Forelimb muscle (tissue), 1 donor: ENCODE data around the gene GLIS1. TPM values are rescaled to one million over a fixed set of nuclear protein-coding genes. Genes with fewer than 3 reads are reported as not detected.

Experiments used
- DNase-seq: peaks from one replicate; pipeline ENCODE4 v3.0.0-alpha.2; 2013; ENCODE audit warnings: low read depth
- polyA plus RNA-seq: library from polyadenylated mRNA; unstranded; fragments of 120-200 nt; gene quantifications from one replicate; pipeline ENCODE4 v1.2.1, GENCODE V29; 2013; ENCODE audit not compliant: insufficient read length

GLIS1 gene
- polyA plus RNA-seq, 1 donor, result 0.06 TPM

GRCh38 chr1:53535226-53535625 lies 203.7 kb downstream of the GLIS1 start:
- no peak for DNase-seq

DNA sequence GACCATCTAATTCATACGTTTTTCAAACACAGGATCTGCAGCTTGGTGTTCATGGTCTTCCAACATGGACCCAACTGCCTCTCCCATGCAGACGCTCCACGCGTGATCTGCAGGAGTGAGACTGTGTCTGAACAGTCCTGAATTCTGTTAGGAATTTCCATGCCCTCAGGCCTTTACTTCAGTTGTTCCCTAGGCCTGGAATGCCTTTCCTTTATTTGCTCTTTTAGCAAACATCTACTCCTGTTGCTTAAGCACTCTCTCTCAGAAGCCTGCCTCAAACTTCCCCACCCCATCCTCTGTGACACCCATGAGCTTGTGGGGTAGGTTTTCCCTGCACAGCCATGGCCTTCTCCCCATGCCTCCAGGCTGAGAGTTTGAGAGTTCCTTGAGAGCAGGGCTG lies 206.1 kb downstream of the GLIS1 start:
- no peak for DNase-seq

DNA sequence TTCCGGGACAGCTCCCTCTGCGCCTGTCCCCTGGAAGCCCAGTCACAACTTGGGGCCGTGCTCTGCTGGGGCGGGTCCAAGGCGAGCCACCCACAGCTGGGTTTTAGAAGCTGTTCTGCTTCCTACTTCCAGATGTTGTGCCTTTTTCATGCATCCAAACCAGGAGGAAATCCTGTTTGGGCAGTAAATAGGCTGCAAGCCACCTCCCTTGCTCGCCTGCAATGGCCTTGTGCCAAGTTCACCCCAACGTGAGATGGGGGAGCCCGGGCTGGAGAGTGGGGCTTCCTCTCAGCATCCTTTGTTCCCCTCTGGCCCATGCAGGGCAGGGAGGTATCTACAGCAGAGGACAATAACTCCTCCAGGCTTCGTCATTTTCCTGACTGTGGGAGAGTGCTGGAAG lies 206.6 kb downstream of the GLIS1 start:
- DNase-seq, result no peak

DNA sequence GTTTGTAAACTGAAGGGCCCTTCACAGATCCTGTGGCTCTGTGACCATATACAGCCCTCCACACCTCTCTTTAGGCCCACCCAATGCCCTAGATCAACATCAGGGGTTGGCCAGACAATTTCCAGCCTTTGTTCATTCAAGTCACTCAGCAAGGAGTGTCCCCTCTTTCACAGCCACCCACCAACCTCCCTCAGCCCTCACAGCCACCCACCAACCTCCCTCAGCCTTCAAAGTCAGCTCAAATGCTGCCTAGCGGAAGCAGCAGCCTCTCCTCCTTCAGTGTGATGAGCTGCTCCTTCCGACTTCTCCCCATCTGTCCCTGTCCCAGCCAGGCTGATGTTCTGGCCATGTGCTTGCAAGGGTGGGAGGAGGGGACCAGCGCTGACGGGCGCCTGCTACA lies 208.4 kb downstream of the GLIS1 start:
- no peak for DNase-seq

DNA sequence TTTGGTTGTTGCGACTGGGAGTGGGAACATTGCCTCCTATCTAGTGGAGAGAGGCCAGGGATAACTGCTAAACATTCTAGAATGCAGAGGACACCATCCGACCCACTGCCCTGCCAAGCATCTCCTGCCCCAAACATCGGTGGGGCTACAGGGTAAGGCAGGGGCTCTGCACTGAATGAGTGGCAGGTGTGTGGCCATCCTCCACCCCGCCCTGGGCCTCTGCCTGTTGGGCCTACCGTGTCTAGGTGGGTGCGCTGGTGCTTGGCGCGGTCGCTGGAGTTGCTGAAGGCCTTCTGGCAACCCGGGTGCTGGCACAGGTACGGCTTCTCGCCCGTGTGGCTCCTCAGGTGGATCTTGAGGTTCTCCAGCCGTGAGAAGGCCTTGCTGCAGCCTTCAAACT lies 209.4 kb downstream of the GLIS1 start:
- no peak for DNase-seq

- DNase-seq, result no peak
Measured at GRCh38 chr1:53527368-53527767, 211.6 kb downstream of the GLIS1 start.

DNA sequence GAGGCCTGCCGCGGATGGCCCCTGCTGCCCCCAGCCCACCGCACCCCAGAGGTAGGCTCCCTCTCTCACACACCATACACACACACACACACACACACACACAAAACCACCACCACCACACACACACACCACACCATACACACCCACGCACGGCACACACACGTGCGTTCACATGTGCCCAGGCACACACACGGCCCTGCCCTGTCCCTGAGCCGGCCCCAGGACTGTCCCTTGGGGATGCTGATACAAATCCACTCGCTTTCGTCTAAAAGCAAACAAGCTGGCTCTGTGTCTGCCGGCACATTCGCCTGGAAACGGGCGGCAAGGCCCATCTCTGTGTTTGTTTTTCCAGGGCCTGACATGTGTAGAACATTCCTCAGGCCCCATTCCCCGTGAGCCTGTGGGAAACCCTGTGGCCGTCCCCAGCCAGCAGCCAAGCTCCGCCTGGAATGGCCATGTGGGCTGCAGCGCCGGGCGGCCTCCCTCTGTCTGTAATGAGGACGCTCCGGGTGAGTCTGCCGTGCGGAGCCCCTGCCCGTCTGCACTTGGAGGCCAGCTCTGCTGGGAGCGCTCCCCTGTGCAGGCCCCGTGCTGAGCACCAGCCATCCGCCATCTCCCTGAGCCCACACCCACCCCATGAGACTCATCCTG lies 212.4 kb downstream of the GLIS1 start:
- no peak for DNase-seq

DNA sequence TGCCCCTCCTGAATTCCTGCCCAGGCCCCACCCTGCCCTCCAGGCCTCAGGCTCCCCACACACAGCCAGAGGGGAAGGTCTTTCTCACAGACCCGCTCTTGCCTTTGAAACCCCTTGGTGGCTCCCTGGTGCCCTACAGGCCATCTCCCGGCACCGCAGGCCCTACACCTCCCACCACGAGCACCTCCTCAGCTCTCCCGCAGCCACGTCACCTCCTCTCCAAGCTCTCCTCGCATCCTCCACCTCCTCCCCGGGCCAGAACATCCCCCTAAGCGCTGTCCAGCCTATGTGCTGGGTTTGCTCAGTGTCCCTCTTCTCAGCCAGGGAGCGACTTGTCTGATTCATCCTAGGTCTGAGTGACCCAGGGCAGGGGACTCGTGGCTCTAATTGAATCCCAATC lies 213.4 kb downstream of the GLIS1 start:
- no peak for DNase-seq

DNA sequence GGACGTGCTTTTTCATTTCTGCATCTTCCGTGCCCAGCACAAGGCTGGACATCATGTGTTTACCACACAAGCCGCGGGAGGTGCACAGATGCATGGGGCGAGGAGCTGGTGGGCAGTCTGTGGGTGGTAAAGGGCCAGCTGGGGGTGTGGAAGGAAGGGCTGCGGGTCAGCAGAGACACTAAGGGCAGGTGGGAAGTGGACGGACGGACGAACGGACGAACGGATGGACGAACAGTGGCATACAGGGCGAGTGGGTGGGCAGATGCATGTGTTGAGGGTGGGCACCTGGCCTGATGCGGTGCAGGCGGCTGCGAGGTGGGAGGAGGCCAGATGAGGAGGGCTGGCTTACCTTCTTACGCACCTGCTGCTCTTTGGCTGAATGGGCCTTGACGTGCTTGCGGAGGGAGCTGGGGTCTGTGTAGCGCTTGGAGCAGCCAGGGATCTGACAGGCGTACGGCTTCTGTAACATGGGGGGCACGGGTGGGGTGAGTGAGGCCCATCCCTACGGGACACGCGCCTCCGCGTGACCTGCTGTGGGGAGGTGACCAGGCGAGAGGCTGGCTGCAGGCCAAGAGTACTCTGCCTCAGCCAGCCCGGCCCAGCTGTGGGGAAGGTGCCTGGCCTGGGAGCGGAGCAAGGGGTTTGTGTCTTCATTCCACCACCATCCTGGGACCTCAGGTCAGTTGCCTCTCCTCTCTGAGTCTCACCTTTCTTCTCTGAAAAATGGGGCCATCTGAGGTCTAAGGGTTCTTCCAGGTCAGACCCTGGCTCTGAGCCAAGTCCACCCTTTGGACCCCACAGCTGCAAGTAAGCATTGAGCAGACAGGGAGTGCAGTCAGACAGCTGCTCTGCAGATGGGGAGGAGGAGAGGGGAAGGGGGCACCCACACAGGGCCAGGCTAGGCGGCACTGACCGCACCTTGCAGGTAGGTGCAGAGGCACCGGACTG lies 214.3 kb downstream of the GLIS1 start:
- DNase-seq, result no peak

- DNase-seq, result no peak
Measured at GRCh38 chr1:53521924-53522552, 216.9 kb downstream of the GLIS1 start.

GRCh38 chr1:53520481-53520880 lies 218.5 kb downstream of the GLIS1 start:
- DNase-seq, result no peak

DNA sequence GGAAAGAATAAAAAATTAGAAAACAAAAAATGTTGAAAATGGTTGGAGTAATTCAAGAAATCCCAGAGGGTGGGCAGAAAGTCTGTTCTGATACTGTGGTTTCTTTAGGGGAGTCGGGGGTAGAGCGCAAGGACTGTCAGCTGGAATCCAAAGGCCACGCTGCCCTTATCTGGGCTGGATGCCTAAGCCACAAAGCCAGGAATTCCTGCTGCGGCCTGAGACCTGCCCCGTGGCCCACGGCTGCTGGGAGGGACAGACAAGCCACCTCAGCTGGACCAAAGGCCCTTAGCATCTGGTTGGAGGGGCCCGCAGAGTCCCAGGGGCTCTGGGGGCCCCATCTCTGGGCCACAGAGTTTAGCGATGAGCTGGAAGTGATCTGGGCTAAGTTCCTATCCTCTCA lies 219.5 kb downstream of the GLIS1 start:
- DNase-seq, result no peak

DNA sequence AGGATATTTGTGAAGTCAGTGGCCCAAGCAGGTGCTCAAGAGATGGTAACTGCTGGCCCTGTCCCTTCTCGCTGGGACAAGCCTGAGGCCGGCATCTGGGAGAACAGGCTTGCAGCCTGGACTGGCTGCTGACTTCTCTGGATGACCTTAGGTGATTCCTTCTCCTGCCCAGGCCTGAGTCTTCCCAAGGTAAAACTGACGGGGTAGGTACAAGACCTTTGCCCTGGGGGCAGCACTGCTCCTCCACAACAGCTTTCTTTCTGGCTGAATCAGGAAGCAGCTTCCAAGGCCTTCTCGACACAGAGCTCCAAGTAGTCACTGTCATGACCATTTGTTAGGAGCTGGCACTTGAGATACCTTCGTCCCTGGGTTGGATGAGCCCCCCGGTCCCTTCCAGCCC lies 220.2 kb downstream of the GLIS1 start:
- DNase-seq, result no peak

- DNase-seq, result no peak
Measured at GRCh38 chr1:53517821-53518352, 221.1 kb downstream of the GLIS1 start.

DNA sequence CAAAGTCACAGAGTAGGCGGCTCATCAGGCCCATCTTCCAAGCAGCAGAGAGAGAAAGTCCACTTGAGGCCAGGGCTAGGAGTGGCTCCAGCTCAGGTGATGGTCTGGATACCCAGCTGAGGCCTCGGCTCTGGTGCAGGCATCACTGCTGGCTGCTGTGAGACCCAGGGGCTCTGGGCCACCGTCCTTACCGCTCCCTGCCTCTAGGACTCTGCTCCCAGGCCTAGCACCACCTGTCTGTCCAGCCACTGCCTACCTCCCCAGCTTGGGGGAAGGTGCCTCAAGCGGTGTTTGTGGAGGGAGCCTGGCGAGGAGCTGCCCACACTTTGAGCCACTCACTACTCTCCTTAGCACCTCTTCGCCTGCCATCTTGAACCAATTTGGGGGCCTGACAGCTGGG lies 221.9 kb downstream of the GLIS1 start:
- no peak for DNase-seq

- DNase-seq, result no peak
Measured at GRCh38 chr1:53516181-53516580, 222.8 kb downstream of the GLIS1 start.

- no peak for DNase-seq
Measured at GRCh38 chr1:53514436-53514835, 224.5 kb downstream of the GLIS1 start.

DNA sequence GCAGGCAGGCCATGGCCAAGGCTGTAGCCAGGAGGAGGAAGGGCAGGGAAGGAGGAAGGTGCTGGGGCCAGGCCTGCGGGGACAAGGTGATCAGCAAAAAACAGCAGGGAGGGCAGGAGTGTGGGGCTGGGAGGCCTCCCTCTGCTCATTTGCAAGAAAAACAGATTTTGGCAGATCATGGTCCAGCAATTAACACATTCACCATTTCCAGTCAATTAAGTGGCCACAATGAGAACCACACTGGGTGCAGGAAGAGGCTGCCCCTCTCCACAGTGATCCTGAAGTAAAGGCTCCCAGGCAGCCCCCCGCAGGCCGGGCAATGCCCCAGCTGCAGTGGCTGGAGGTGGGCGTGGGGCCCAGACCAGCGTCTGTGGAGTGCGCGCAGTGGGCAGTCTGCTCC lies 225.1 kb downstream of the GLIS1 start:
- no peak for DNase-seq

- DNase-seq, result no peak
Measured at GRCh38 chr1:53512807-53513755, 225.9 kb downstream of the GLIS1 start.

- no peak for DNase-seq
Measured at GRCh38 chr1:53511933-53512806, 226.8 kb downstream of the GLIS1 start.
